Measurements from ENCODE around the gene RDX. TPM values are rescaled to one million over a fixed set of nuclear protein-coding genes. Genes with fewer than 3 reads are reported as not detected.

RDX gene
- total RNA-seq, 4 donors from 2014 or later, result 8.3 to 113 (median 13.7) TPM

GRCh38 chr11:110160437-110160836 is 136.0 kb downstream of the RDX start:
- H3K27ac ChIP-seq, result no peak overlapping the region
- no peaks in the 10 kb centered on the region for H3K27me3 ChIP-seq
- H3K4me1 ChIP-seq, result no peaks in the 10 kb centered on the region
- no peak for DNase-seq
- TF ChIP-seq POLR2A (IDR thresholded peaks at IDR 0.05) (no peak), CTCF (IDR thresholded peaks at IDR 0.05) (no peak)
- peaks cover 0 to 36% (median 0%) of the 10 kb centered on the region in 3 donors for H3K36me3 ChIP-seq
- no peak overlapping the region for H3K4me3 ChIP-seq
- no peaks in the 10 kb centered on the region for H3K9me3 ChIP-seq

GRCh38 chr11:110160016-110160415 is 136.4 kb downstream of the RDX start:
- no peak for DNase-seq
- Histone ChIP-seq H3K27ac (no peak overlapping the region), H3K4me3 (no peak overlapping the region), H3K9me3 (no peaks in the 10 kb centered on the region), H3K27me3 (no peaks in the 10 kb centered on the region), H3K4me1 (no peaks in the 10 kb centered on the region), H3K36me3 (peaks cover 0 to 34% (median 0%) of the 10 kb centered on the region in 3 donors)
- TF ChIP-seq POLR2A (IDR thresholded peaks at IDR 0.05) (no peak), CTCF (IDR thresholded peaks at IDR 0.05) (no peak)

- H3K36me3 ChIP-seq, result peaks cover 0 to 28% (median 0%) of the 10 kb centered on the region in 3 donors
- H3K27ac ChIP-seq, result no peak overlapping the region
- H3K27me3 ChIP-seq, result no peaks in the 10 kb centered on the region
- no peaks in the 10 kb centered on the region for H3K9me3 ChIP-seq
- H3K4me3 ChIP-seq, result no peak overlapping the region
- TF ChIP-seq CTCF (IDR thresholded peaks at IDR 0.05), result no peak
- TF ChIP-seq POLR2A (IDR thresholded peaks at IDR 0.05), result no peak
- no peaks in the 10 kb centered on the region for H3K4me1 ChIP-seq
- DNase-seq, result no peak
These were observed 136.9 kb downstream of the RDX start for GRCh38 chr11:110159476-110159875.

GRCh38 chr11:110158317-110159200 is 137.9 kb downstream of the RDX start:
- no peak overlapping the region for H3K27ac ChIP-seq

GRCh38 chr11:110156503-110156902 is 139.9 kb downstream of the RDX start:
- no peaks in the 10 kb centered on the region for H3K9me3 ChIP-seq
- TF ChIP-seq CTCF (IDR thresholded peaks at IDR 0.05) (no peak), POLR2A (IDR thresholded peaks at IDR 0.05) (no peak)
- H3K4me3 ChIP-seq, result no peak overlapping the region
- H3K4me1 ChIP-seq, result no peaks in the 10 kb centered on the region
- no peak overlapping the region for H3K27ac ChIP-seq
- H3K27me3 ChIP-seq, result no peaks in the 10 kb centered on the region
- DNase-seq, result no peak
- peaks cover 0 to 30% (median 0%) of the 10 kb centered on the region in 3 donors for H3K36me3 ChIP-seq

More at GRCh38 chr11:110158317-110159200, 137.9 kb downstream of the RDX start:
- Histone ChIP-seq H3K27me3 (no peaks in the 10 kb centered on the region), H3K4me3 (no peak overlapping the region), H3K9me3 (no peaks in the 10 kb centered on the region), H3K36me3 (peaks cover 0 to 30% (median 0%) of the 10 kb centered on the region in 3 donors), H3K4me1 (no peaks in the 10 kb centered on the region)
- no peak for DNase-seq
- TF ChIP-seq CTCF (IDR thresholded peaks at IDR 0.05) (no peak), POLR2A (IDR thresholded peaks at IDR 0.05) (no peak)
